OCI-M2 (cell line): ENCODE results near the gene LRRN1.

Experiments
- DNase-seq: peaks from one replicate; lab custom pipeline; 2025; ENCODE audit not compliant: unreplicated experiment; lab: John Stamatoyannopoulos, UW

Gene LRRN1

DNA sequence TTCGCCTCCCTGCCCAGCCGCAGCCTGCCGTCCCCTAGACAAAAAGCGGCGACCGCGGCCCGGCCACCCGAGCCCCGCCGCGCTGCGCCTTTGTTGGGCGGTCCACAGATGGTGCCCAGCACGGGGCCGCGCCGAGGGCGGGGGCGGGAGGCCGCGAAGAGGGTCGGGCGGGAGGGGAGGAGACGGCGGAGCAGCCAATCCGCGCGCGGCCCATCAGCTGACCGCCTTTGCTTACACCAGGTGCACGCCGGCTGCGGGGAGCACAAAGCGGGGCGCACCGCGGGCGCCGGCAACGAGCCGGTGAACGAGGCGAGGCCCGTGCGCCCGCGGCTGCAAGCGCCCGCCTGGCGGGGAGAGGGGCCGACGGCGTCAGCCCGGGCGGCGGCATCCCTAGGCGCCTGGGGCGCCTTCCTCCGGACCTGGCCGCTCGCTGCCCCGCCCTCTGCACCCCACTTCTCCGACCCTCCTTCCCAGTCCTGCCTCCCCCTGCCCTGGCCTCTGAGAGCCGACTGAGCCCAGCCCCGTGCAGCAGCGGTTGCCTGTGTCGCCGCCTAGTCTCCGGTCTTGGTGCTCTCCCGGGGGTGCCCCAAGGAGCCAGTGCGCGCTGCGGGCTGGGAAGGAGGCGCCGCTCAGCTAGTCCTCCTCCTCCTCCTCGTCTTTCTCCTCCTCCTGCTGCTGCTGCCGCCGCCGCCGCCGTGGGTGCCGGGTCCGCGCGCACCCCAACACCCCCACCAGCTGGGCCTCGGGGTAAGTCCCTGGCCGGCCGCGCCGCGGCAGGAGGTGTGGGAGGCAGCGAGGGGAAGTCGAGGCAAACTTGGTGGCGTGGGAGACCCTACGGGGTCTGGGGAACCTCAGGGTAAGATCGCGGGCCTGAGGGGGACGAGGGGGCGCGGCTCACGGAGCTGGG is at the start of gene LRRN1:
Gene LRRN1, plus strand, starts transcription at position 259 of the 907 bp plus-strand sequence. CDS start 45,211 bp downstream, outside the sequence.
- DNase-seq, result no peak

DNA sequence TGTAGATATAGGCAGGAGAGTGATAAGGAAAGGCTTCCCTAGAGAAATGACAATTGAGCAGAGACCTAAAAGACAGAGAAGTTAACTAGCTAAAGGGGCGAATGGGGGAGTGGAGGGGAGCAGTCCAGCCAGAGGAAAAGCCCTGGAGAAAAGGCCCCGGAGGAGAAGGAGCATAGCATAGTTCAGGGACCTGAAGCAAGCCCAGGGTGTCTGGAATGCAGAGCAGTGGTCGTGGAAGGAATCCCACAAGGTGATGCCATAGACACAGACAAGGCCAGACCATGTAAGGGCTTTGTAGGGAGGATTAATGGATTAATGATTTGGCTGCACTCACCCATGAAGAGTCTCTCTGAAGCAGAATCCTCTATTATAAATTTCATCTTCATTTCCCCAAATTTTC is 45.8 kb upstream of the LRRN1 start:
- no peak for DNase-seq

DNA sequence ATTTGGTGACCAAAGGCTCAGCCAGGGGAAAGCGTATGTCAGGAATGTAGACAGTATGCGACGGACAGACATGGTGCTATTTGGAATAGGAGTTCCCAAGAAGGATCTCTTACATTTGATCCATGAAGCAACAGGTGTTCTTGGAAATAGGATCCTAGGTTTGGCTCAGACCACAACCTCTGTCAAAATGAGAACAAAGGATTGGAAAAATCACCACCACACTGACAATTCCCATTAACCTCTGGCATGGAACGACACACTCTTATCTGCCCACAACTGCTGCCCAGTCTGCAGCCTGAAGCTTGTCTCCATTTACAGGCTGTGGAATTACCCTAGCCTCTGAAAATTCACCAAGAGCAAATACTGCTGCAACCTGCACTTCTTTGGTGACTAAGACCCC is 33.6 kb upstream of the LRRN1 start:
- no peak for DNase-seq

DNA sequence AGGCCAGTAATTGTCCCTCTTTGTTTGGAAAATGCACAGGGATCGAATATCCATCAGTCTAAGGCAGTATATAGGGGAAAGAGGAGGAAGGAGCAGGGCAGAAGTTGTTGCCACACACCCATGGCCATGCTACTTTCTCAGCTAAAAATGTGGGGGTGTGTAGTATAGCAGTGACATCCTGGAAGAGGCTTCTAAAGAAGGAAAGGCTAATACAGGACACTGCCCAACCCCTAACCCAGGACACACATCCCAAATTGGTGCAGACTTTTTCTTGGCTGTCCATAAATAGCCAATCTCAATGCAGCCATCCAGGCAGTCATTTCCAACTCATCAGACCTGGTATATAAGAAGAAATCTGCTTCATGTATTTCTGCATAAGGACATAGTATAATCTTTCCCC is 33.1 kb upstream of the LRRN1 start:
- no peak for DNase-seq

DNA sequence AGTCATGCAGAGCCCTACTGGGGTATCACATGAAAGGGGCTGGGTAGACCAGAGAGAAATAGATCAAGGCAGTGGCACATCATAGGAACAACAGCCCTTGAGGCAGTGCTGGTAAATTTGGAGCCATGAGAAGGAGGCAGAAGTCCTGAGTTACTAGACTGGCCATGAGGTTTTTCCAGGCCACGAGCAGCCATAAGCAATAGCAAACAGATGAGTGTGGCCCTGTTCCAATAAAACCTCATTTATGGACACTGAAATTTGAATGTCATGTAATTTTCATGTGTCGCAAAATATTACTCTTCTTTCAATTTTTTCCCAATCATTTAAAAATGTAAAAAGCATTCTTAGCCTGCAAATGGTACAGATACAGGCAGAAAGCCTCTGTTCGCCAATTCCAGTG is 28.1 kb upstream of the LRRN1 start:
- no peak for DNase-seq

DNA sequence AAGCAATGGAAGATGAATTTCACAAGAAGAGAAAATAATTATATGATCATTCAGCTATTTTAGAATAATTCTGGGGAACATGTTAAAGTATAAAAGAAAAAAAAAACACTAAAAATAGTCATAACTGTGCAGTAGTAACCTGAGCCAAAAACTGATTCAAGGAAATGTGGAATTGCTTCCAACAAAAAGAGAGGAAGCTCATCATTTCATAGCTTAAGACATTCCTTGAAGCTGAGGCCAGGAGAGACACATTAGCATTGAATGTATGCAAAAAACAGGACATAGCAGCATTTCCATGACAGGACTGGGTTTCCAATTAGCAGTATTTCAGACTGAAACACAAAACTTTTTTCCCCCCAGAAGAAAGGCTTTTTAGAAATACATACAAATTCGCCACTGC is 27.7 kb upstream of the LRRN1 start:
- no peak for DNase-seq

DNA sequence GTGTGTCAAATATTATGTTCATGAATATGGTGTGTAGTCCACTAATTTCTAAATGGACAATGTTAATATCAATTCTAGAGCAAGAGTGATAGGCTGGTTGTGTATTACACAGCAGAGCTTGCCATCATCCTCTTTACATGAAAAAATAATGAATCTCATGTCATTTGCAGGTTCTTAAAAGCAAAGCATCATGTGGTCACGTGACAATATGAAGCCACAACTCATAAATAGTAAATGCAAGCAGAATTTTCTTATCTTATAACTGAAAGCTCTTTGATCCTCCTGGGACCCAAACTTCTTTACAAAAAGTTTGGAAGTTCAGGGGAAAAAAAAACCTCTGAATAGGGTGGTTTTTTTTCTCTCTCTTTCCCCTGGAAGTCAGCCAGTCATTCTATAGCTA is 26.9 kb upstream of the LRRN1 start:
- no peak for DNase-seq

DNA sequence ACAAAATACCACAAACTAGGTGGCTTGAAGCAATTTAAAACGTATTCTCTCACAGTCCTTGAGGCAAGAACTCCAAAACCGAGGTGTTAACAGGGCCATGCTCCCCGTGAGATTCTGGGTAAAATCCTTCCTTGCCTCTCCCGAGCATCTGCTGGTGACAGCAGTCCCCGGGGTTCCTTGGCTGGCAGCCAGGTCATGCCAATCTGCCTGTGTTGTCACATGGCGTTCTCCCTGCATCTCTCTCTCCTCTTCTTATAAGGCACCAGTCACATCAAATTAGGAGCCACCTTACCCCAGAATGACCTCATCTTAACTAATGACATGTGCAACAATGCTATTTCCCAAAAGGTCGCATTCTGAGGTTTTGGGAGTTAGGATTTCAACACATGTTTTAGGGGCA is 26.3 kb upstream of the LRRN1 start:
- no peak for DNase-seq

DNA sequence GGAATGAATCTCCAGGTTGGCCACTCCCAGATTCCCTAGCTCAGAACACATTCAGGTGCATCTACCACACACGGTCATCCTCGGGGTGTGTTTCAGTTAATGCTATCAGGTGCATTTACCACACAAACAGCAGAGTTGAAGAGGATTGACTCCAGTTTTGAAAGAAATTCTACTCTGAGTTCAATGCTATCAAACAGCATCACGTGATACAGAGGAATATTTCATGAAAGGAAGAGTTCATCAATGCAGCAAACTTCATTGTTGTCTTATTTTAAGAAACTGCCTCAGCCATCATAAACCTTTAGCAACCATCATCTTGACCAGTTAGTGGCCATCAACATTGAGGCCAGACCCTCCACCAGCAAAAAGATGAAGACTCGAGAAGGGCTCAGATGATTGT is 22.6 kb upstream of the LRRN1 start:
- no peak for DNase-seq

DNA sequence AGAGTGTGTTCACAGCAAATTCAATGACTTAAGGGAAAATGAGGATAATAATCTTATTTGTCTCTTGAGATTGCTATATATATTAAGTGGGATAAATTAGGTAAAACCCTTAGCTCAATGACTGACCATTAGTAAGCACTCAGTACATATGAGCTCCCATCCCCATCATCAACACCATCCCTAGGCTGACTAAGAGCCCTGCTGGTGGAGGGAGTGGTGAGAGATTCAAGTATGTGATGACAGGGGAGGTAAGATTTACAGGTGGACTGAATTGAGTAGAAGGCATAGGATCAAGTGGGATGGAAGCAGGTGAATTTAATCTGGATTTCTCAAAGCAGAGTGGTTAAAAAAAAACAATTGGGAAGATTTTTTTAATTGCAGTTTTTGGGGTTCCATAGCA is 21.0 kb upstream of the LRRN1 start:
- DNase-seq, result no peak

DNA sequence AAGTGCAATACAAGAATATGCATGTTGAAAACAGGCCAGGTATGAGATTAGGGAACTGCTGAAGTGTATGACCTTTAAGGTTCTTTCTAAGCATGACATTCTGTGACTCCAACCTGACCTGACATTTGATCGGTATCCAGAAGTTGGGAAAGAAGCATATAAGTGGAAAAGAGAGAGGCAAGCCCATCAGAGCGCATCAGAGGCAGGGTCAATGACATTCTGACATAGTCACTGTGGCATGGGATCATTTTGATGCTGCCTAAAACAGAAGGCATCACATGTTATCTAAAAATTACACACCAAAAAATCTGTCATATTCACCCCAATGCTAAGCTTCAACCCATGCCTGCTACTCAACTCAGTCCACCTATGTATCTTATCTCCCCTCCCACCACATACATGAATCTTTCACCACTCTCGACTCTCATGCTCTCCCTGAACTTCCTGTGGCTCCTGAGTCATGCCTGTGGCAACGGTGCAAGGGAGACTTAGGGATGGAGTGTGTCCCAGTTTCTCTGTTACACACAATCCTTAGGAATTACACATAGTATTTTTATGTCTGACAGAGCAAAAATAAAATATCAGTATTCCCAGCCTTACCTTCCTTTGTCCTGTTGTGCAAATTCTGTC is 20.5 kb upstream of the LRRN1 start:
- no peak for DNase-seq

DNA sequence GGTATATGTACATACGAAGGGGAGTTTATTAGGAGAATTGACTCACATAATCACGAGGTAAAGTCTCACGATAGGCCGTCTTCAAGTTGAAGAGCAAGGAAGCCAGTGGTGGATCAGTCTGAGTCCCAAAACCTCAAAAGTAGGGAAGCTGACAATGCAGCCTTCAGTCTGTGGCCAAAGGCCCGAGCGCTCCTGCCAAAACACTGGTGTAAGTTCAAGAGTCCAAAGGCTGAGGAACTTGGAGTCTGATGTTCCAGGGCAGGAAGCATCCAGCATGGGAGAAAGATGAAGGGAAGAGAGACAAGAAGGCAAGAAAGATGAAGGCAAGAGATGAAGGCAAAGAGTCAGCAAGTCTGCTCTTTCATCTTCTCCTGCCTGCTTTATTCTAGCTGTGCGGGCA is 16.8 kb upstream of the LRRN1 start:
- DNase-seq, result no peak

DNA sequence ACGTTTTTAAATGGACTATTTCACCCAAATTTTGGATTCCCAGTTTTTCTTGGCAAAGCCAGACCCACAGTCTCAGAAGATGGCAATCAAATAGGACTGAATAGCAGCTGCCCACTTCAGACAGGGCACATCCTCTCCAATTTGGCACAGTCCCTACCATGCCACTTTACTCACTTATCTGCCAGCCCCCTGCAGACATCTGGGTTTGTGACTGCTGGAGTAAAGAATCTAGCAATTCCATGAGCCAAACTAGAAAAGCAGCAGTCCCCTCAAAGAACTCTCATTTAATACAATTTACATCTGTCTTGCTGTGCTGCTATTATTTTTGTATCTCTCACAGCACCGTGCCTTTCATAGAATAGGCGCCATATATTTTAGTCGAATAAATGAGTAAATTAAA is 16.0 kb upstream of the LRRN1 start:
- DNase-seq, result no peak

DNA sequence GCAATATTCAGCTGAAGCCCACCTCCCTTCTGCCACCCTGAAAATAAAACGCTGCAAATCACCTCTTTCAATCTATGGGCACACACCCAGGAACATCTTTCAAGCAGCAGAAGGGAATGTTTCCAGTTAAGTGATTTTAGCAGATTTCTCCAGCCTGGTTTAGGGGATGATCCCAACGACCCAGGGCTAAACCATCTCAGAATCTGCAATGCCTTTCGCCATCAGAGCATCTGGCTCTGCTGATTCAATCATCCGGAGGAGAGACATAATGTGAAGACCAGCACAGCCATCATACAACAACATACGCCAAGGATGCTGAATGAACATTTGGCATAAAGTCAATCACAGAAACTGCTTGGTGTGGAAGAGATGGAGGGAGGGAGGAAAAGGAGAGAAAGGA is 15.5 kb upstream of the LRRN1 start:
- DNase-seq, result no peak

DNA sequence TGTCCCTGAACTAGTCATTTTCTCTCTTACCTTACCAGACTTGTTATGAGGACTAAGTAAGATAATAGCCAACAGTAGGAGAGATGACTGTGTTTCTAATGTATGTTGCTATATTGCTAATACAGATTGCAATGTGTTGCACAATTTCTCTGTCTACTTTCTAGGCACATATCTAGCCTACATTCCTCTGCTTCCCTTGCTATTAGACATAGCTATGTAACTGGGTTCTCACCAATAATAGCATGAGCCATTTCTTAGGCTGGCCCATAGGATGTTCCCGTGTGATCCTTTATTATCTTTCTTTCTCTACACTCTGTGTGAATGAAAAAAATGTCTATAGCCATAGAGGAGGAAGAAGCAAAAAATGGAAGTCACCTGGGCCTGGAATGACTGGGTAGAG is 6.8 kb upstream of the LRRN1 start:
- no peak for DNase-seq

DNA sequence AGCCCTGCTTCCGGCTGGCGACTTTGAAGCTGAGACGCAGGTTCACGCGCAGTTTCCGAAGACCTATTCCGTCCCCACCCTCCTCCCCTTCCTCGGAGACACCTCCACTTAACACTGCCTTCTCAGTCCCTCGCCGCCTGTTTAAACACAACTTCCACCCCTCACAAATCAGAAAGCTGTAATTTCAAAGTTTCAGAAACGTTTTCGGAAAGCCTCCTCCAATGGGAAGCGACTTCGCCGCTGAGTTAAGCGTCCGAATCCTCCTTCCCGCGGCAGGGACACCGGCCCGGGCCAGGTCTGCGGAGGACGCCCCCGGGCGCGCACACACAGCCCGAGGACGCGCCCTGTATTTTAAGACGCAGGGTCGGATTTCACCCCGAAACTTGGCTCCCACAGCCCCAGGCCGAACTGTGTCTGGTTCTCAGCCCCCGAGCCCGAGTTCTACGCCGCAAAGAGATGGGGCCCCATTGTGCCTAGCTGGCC is 559 bp upstream of the LRRN1 start:
- DNase-seq, result no peak

DNA sequence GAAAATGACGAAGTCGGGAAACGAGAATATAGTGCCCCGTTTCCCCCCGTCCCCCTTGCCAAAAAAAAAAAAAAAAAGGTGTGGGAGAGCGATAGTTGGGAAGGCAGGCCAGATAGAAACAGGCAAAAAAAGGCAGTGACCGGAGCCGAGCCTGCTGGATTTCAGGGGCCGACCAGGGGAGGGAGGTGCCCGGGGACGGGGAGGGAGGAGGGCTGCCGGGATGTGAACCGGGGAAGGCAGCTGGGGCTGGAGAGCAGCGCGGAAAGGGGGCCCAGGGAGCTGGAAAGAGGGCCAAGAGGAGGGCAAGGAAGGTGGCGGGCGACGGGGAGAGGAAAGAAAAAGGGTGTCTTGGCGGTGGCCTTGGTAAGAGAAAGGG is 837 bp downstream of the LRRN1 start:
- no peak for DNase-seq

DNA sequence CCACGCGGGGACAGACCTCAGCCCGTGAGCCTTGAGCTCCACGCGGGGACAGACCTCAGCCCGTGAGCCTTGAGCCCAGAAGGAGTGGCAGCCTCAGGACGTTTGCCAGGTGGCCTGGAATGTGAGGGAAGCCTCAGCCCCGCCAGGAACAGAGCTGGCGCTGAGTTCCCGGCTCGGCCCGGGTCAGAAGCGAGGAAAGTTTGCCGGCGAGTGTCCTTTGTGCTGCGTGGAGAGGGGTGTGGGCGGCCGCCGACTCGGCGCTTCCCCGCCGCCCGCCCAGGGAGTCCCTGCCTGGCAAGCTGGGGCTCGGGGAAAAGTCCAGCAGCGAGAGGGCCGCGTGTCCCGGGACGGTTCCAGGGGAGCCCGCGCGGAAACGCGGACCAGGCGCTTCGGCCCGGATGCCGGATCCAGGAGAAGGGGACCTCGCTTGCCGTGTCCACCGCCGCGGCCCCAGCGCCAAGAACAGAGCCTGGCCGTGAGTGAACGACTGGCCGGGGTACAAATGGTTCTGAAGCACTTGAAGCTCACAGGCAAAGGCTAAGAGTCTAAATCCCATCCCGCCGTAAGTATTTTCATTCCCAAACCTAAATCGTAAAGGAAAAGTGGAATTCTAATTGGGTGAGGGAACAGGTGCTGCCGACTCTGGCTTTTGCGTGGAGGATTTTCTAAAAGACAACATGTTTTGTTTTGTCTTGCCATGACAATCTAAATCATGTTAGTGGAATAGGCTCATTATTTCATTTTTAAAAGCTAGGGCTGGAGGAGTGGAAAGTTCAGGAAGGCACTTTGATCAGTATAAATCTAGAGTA is 1.7 kb downstream of the LRRN1 start:
- no peak for DNase-seq

DNA sequence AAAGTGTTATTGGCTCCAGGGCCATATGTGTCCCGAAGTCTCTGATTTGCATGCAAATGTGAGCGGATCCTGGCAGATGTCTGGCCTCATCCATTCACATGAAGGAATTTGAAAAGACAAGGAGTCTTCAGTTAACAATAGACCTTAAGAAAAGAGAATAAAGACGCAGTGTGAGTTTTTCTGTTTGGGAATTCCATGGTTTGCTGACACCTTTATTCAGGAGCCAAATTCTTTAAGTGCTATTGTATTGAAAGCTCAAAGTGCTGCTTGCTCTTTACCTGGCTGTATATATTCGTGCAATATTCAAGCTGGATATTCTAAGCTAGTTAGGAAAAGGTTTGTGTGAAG is 2.2 kb downstream of the LRRN1 start:
- no peak for DNase-seq

DNA sequence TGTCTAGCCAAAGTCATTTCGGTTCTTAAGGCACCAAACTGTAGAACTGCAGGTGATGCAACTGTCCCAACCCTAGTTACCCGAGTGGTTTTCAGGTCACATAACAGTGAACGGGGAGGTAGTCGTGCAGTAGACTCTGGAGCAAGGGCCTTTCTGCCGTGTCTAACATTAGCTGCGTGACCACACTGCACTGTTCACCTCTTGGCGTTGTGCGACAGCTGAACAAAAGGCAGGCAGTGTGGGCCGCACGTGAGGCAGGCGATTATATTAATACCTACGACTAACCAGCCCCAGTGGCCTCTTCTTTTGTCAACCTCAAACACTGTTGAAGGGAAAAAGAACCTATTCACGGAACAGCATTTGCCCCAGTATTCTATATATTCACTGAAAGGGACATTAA is 2.8 kb downstream of the LRRN1 start:
- no peak for DNase-seq

DNA sequence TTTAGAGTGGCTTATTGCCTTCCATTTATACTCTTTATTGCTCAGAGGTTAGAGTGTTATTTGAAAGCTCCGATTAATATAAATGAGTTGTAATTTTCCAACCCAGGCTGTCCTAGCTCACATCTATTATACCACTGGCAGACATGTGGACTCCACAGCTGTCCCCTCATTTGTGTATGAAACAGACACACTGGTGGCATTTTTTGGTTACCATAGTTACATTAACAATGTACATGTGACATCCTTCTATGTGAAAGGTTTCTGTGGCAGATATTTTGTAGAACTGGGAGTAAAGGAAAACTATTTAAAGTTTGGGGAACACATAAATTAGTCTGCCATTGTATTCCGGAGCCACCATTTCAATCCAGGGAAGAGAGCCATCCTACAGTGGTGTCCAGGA is 5.3 kb downstream of the LRRN1 start:
- DNase-seq, result no peak

DNA sequence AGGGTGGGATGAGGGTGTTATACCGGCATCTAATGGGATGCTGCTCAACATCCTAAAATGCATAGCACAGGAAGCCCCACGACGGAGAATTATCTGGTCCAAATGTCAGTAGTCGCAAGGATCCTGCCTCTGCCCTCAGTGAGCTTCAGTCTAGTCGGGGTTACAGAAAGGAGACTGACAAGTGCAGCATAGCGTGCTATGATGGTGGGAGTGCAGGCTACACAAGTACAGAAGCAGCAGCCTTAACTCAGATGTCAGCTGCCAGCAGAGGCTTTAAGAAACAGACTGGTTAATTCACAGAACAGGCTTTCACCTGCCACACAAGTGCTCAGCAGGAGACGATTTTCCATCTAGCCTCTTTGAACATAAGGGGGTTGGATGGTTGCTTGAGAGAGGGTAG is 6.9 kb downstream of the LRRN1 start:
- no peak for DNase-seq
